Femur (tissue), 1 donor: ENCODE data around the gene HOXD3.

ENCODE experiments used
- DNase-seq: peaks from one replicate; pipeline ENCODE4 v3.0.0-alpha.2; 2017

Gene HOXD3

GRCh38 chr2:176150584-176151441 is 6.3 kb upstream of the HOXD3 start:
- DNase-seq = no peak

GRCh38 chr2:176151442-176152287 is 5.4 kb upstream of the HOXD3 start, which contains the start of gene HOXD4:
Gene HOXD4, plus strand, starts transcription at chr2:176151550. Its CDS starts 84 bp downstream, at chr2:176151634.
- no peak for DNase-seq

- peak; percentile 21 for DNase-seq
Observed at GRCh38 chr2:176152350-176153181, 4.5 kb upstream of the HOXD3 start.

- DNase-seq = peak; percentile 2
Observed at GRCh38 chr2:176154576-176155252, 2.4 kb upstream of the HOXD3 start.

GRCh38 chr2:176155356-176156044 is 1.6 kb upstream of the HOXD3 start:
- no peak for DNase-seq

- no peak for DNase-seq
Observed at GRCh38 chr2:176156301-176156806, 753 bp upstream of the HOXD3 start.

GRCh38 chr2:176157499-176158185 is 535 bp downstream of the HOXD3 start:
- no peak for DNase-seq

GRCh38 chr2:176158186-176158591 is 1.1 kb downstream of the HOXD3 start:
- DNase-seq = no peak

GRCh38 chr2:176158855-176159662 is 2.0 kb downstream of the HOXD3 start:
- no peak for DNase-seq

GRCh38 chr2:176159663-176160250 is 2.6 kb downstream of the HOXD3 start:
- no peak for DNase-seq

GRCh38 chr2:176160251-176160985 is 3.3 kb downstream of the HOXD3 start:
- peak; percentile 55 for DNase-seq

- DNase-seq = no peak
Observed at GRCh38 chr2:176160986-176161824, 4.1 kb downstream of the HOXD3 start.

GRCh38 chr2:176161825-176162626 is 4.9 kb downstream of the HOXD3 start:
- peak; percentile 78 for DNase-seq

- no peak for DNase-seq
Observed at GRCh38 chr2:176162911-176163671, 6.0 kb downstream of the HOXD3 start.

GRCh38 chr2:176163672-176164056 is 6.6 kb downstream of the HOXD3 start:
- DNase-seq = no peak

- DNase-seq = no peak
Observed at GRCh38 chr2:176164201-176164600, 7.1 kb downstream of the HOXD3 start.
